GM12873 (cell line): ENCODE results near the gene ASB8.

Experiments
- CTCF ChIP-seq: IDR thresholded peaks from 2 replicates; pipeline ENCODE4 v1.5.1; 2012; ENCODE audit warnings: low read depth, mild to moderate bottlenecking, moderate library complexity, low read length, control low read depth; ENCODE audit not compliant: insufficient read depth; ENCODE audit errors: missing control alignments

Gene ASB8

GRCh38 chr12:48182631-48183030 lies 25.3 kb upstream of the ASB8 start:
- no peak for TF ChIP-seq CTCF

- TF ChIP-seq CTCF, result no peak
Measured at GRCh38 chr12:48180857-48181495, 23.7 kb upstream of the ASB8 start.

GRCh38 chr12:48180424-48180823 lies 23.1 kb upstream of the ASB8 start:
- TF ChIP-seq CTCF, result no peak

- TF ChIP-seq CTCF, result no peak
Measured at GRCh38 chr12:48179466-48179865, 22.2 kb upstream of the ASB8 start.

GRCh38 chr12:48177982-48178381 lies 20.7 kb upstream of the ASB8 start:
- TF ChIP-seq CTCF, result no peak

- TF ChIP-seq CTCF, result no peak
Measured at GRCh38 chr12:48176417-48176751, 19.1 kb upstream of the ASB8 start.

GRCh38 chr12:48175613-48176416 lies 18.5 kb upstream of the ASB8 start:
- TF ChIP-seq CTCF, result no peak
